Muscle layer of duodenum (tissue), 2 donors: ENCODE results near the gene PSMB11.

Experiments used
- H3K27ac ChIP-seq: one replicate; pipeline ENCODE4 v1.7.0; 2013; ENCODE audit warnings: mild to moderate bottlenecking, low read length
- H3K27me3 ChIP-seq: one replicate; pipeline ENCODE4 v1.7.0; 2013; ENCODE audit warnings: low read depth, mild to moderate bottlenecking, control low read depth, low read length
- H3K36me3 ChIP-seq, 2 donors: one replicate each; pipeline ENCODE4 v1.7.0; 2013; ENCODE audit warnings: low read length in 2 of 2, control low read depth in 1 of 2, mild to moderate bottlenecking in 1 of 2; ENCODE audit not compliant: insufficient read depth in 2 of 2, control insufficient read depth in 1 of 2
- H3K4me1 ChIP-seq, 2 donors: one replicate each; pipeline ENCODE4 v1.7.0; 2013; ENCODE audit warnings: low read length in 2 of 2, mild to moderate bottlenecking in 2 of 2, control low read depth in 1 of 2, moderate library complexity in 1 of 2; ENCODE audit not compliant: insufficient read depth in 2 of 2, control insufficient read depth in 1 of 2
- H3K4me3 ChIP-seq, 2 donors: one replicate each; pipeline ENCODE4 v1.7.0; 2013; ENCODE audit warnings: low read length in 2 of 2, low read depth in 1 of 2, mild to moderate bottlenecking in 1 of 2
- H3K9me3 ChIP-seq, 2 donors: one replicate each; pipeline ENCODE4 v1.7.0; 2013; ENCODE audit warnings: low read length in 2 of 2, control low read depth in 1 of 2, mild to moderate bottlenecking in 1 of 2; ENCODE audit not compliant: control insufficient read depth in 1 of 2
- donor health status: healthy.

PSMB11 gene

DNA sequence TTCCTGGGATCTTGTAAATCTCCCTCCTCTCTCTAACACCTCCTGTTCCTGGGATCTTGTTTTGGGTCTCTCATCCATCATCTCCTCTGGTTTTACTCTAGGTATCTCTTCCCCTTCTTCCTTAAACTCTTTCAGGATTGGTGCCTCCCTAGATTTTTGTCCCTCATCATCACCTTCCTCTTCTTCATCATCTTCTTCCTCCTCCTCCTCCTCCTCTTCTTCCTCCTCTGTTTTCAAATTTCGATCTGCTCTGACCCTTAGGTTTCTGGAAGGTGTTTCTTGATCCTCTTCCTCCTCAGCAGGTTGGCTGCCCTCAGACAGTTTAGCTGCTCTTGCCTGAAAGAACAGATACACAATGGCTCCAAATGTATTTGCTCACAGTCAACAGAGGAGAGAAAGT lies 38.5 kb downstream of the PSMB11 start:
- Histone ChIP-seq H3K27me3 (no peaks in the 10 kb centered on the region), H3K27ac (no peak overlapping the region), H3K4me1 (peaks cover 0 to 6% of the 10 kb centered on the region in 2 donors), H3K9me3 (no peaks in the 10 kb centered on the region), H3K36me3 (peaks cover 59 to 70% of the 10 kb centered on the region in 2 donors), H3K4me3 (no peak overlapping the region)

DNA sequence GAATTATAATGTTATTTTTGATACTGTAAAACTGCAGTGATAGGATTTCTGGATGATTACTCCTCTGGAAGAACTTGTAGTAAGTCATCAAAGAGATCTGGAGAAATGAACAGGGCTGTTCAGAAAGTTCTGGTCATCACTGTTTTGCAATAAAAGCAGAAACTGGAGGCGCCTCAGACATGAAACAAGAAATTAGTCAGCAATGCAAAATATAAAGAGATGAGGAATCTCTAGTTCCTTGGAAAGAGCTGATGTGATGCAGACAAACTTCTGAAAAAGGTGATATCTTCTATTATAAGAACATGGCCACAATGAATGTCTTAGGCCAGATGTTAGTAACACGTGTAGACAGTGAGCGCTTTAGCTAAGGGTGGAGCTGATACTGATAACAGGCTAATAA lies 43.4 kb downstream of the PSMB11 start:
- Histone ChIP-seq H3K9me3 (no peaks in the 10 kb centered on the region), H3K4me3 (no peak overlapping the region), H3K4me1 (no peaks in the 10 kb centered on the region), H3K27me3 (no peaks in the 10 kb centered on the region), H3K27ac (peak overlapping the region; percentile 16), H3K36me3 (peaks cover 57 to 61% of the 10 kb centered on the region in 2 donors)

DNA sequence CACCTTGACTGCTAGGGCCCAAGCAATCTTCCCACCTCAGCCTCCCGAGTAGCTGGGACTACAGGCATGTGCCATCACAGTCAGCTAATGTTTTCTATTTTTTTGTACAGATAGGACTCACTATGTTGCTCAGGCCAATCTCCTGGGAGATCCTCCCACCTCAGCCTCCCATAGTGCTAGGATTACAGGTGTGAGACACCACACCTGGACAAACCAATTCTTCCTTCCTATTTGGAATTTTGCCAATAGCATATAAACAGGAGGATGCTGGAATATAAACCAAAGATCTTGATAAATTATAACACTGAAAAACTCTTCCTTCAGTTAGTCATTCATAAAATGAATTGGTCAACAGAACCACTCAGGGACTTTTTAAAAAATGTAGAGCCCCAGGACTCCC lies 44.6 kb downstream of the PSMB11 start:
- no peak overlapping the region for H3K27ac ChIP-seq
- no peaks in the 10 kb centered on the region for H3K4me1 ChIP-seq
- peaks cover 47 to 54% of the 10 kb centered on the region in 2 donors for H3K36me3 ChIP-seq
- no peaks in the 10 kb centered on the region for H3K27me3 ChIP-seq
- H3K9me3 ChIP-seq = no peaks in the 10 kb centered on the region
- H3K4me3 ChIP-seq = no peak overlapping the region

DNA sequence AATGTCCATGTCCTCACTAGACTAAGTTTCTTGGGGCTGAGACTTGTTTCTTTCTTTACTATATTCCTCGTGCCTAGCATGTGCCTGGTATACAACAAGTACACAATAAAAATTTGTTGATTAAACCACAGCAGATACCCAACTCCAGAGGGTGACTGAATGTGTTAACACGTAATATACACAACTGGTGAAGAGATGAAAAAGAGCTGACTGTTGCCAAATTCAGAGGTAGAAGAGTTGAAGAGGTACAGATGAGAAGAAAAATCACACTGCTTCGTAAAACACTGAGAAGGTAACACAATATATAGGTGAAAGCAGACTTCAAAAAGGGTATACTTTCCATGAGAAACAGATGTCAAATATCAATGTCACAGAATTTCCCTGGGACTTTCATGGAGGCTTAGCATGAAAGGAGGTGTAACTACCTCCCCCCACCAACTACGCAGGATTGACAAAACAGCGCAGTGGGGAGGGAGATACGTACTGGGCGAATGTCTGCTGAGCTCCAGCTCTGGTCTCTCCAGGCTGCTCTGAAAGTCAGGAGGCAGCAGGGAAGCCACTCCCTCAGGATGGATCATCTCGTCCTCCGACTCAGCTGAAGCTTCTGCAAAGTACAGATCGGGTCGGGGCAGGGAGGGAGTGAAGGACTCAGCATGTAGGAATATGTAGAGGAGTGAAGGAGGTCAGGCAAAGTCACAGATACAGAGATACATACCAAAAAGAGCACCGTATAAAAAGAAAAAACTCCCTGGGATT lies 47.7 kb downstream of the PSMB11 start:
- H3K27ac ChIP-seq = no peak overlapping the region
- no peak overlapping the region for H3K4me3 ChIP-seq
- H3K4me1 ChIP-seq = peaks cover 0 to 15% of the 10 kb centered on the region in 2 donors
- no peaks in the 10 kb centered on the region for H3K27me3 ChIP-seq
- peaks cover 41 to 58% of the 10 kb centered on the region in 2 donors for H3K36me3 ChIP-seq
- no peaks in the 10 kb centered on the region for H3K9me3 ChIP-seq

DNA sequence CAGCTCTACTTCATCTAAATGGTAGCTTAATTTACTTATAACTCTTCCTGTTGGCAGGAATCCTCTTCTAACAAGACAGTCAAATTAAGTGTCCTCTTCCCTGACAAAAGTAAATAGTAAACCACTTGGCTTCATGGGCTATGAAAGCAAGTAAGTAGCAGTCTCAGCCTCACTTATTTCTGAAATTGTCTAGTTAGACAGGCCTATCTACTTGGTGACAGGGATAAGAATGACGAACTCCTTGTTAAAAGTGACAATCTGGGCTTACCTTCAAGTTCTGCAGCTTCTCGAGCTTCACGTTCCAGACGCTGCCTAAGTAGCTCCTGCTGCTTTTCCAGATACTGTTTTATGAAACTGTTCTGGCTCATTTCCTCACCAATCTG lies 48.2 kb downstream of the PSMB11 start:
- no peaks in the 10 kb centered on the region for H3K9me3 ChIP-seq
- H3K27me3 ChIP-seq = no peaks in the 10 kb centered on the region
- H3K4me3 ChIP-seq = no peak overlapping the region
- no peak overlapping the region for H3K27ac ChIP-seq
- peaks cover 41 to 52% of the 10 kb centered on the region in 2 donors for H3K36me3 ChIP-seq
- peaks cover 0 to 15% of the 10 kb centered on the region in 2 donors for H3K4me1 ChIP-seq

DNA sequence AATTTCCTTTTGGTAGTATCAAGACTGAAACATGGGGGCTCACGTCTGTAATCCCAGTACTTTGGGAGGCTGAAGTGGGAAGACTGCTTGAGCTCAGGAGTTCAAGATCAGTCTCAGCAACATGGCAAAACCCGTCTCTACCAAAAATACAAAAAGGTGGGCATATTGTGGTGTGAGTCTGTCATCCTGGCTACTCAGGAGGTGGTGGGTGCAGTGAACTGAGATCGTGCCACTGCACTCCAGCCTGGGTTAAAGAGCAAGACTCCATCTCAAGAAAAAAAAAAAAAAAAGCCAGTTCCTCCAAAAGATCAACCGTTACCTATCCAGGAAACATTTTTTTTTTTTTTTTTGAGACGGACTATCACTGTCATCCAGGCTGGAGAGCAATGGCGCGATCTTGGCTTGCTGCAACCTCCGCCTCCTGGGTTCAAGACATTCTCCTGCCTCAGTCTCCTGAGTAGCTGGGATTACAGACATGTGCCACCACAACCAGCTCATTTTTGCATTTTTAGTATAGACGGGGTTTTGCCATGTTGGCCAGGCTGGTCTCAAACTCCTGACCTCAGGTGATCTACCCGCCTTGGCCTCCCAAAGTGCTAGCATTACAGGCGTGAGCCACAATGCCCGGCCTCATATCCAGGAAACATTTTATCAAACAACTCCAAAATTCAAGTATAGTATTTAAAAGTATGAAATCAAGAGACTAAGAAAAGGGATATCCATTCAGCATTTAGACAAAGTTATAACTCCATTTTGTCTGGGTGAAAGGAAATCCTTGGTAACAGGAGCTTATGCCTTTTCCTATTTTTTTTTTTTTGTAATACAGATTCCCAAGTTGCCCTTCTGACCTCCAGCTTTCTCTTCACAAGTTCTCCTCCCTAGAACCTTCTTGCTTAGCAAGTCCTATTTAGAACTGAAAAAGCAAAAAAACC lies 49.5 kb downstream of the PSMB11 start:
- Histone ChIP-seq H3K36me3 (peaks cover 30 to 43% of the 10 kb centered on the region in 2 donors), H3K4me1 (peaks cover under 1 to 17% of the 10 kb centered on the region in 2 donors), H3K9me3 (no peaks in the 10 kb centered on the region), H3K27me3 (no peaks in the 10 kb centered on the region), H3K4me3 (no peak overlapping the region), H3K27ac (no peak overlapping the region)

DNA sequence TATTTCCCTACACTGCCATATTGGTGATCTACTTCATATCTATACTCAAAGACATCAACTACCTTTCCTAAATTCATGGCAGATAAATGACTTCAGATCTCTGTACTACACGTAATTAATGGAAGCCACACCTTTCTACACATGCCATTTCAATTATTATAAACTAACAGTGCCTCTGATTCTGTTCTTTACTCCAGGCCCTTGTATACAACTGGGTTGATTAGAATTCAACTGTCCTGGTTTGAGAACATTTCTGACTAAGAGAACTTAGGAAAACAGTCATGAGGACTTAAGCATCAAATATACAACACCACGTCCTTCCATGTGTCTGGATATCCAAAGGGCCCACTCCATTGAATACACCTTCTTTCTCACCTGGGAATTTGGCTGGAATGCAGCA lies 51.1 kb downstream of the PSMB11 start:
- Histone ChIP-seq H3K36me3 (peaks cover 29 to 38% of the 10 kb centered on the region in 2 donors), H3K27me3 (no peaks in the 10 kb centered on the region), H3K4me3 (peak overlapping the region in 1 of 2 donors; percentile 96), H3K4me1 (peaks cover 13 to 32% of the 10 kb centered on the region in 2 donors), H3K9me3 (no peaks in the 10 kb centered on the region), H3K27ac (no peak overlapping the region)

DNA sequence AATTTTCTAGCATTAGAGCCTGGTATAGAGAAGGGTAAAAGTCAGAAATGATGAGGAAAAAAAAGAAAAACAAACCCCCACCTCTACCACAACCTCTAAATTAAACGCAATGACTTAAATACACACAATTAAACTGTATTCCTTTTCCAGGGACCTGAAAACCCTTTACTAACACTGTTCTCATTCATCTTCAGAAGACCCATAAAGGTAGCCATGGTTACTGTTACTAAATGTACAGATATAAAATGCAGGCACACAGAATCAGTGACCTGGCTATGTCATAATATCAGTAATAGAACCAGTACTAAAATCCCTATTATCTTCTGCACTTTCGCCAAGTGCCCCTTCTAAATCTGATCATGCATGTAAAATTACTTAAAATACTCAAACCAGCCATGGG lies 51.5 kb downstream of the PSMB11 start:
- Histone ChIP-seq H3K27ac (peak overlapping the region; percentile 90), H3K27me3 (no peaks in the 10 kb centered on the region), H3K36me3 (peaks cover 30 to 41% of the 10 kb centered on the region in 2 donors), H3K9me3 (no peaks in the 10 kb centered on the region), H3K4me3 (peak overlapping the region; percentile 89 to 96), H3K4me1 (peaks cover 13 to 34% of the 10 kb centered on the region in 2 donors)
